ENCODE data around the gene SERPINA1. TPM values are rescaled to one million over a fixed set of nuclear protein-coding genes. Genes with fewer than 3 reads are reported as not detected.
"Not testable (repeated sequence)": the region's sequence is repeated elsewhere in the genome, so short reads cannot be mapped to it uniquely, and the experiment has no call there.

The SERPINA1 gene
- total and polyA plus RNA-seq, 4 donors, result 10,220 to 47,972 (median 25,583) TPM

- DNase-seq (ENCODE audit: low spot score), result no peak
- H3K9ac ChIP-seq (ENCODE audit: low read depth in 1 of 2, low read length in 2 of 2), result no peak overlapping the region
- H3K27me3 ChIP-seq (ENCODE audit: control insufficient read depth in 4 of 4, insufficient read depth in 4 of 4, low read length in 3 of 4), result no peaks in the 10 kb centered on the region
- no peaks in the 10 kb centered on the region for H3K36me3 ChIP-seq (ENCODE audit: control insufficient read depth in 4 of 4, insufficient read depth in 3 of 4, low read depth in 1 of 4, low read length in 3 of 4)
- no peaks in the 10 kb centered on the region for H3K9me3 ChIP-seq (ENCODE audit: control insufficient read depth in 4 of 4, low read length in 3 of 4)
- no peaks in the 10 kb centered on the region for H3K4me1 ChIP-seq (ENCODE audit: control insufficient read depth in 4 of 4, insufficient read depth in 4 of 4, low read length in 3 of 4)
- TF ChIP-seq ATF3 (IDR thresholded peaks at IDR 0.05) (no peak), RAD21 (IDR thresholded peaks at IDR 0.05) (peak in 1 of 2 donors; percentile 68)
- no peak overlapping the region for H3K4me3 ChIP-seq (ENCODE audit: low read depth in 1 of 3, low read length in 3 of 3)
- 87% methylated on average over 13 of the region's 13 CpGs for WGBS
- H3K27ac ChIP-seq (ENCODE audit: low read depth in 1 of 2, low read length in 2 of 2), result no peak overlapping the region
Observed at GRCh38 chr14:94372021-94372605, 16.3 kb downstream of the SERPINA1 start.

GRCh38 chr14:94370524-94370910 lies 17.9 kb downstream of the SERPINA1 start:
- DNase-seq (ENCODE audit: low spot score), result no peak
- WGBS, result 86% methylated on average over 6 of the region's 6 CpGs
- H3K27me3 ChIP-seq (ENCODE audit: control insufficient read depth in 4 of 4, insufficient read depth in 4 of 4, low read length in 3 of 4), result no peaks in the 10 kb centered on the region
- no peaks in the 10 kb centered on the region for H3K36me3 ChIP-seq (ENCODE audit: control insufficient read depth in 4 of 4, insufficient read depth in 3 of 4, low read depth in 1 of 4, low read length in 3 of 4)
- no peaks in the 10 kb centered on the region for H3K9me3 ChIP-seq (ENCODE audit: control insufficient read depth in 4 of 4, low read length in 3 of 4)
- TF ChIP-seq TAF1 (conservative IDR thresholded peaks at IDR 0.05) (no peak), RXRA (IDR thresholded peaks at IDR 0.05) (no peak), HNF4G (IDR thresholded peaks at IDR 0.05) (no peak), FOXA2 (IDR thresholded peaks at IDR 0.05) (no peak), EGR1 (IDR thresholded peaks at IDR 0.05; ENCODE audit: low read depth in 2 of 2) (no peak), GABPA (IDR thresholded peaks at IDR 0.05 in 1 of 2, conservative IDR thresholded peaks at IDR 0.05 in 1 of 2) (no peak), REST (IDR thresholded peaks at IDR 0.05) (no peak), HNF4A (conservative IDR thresholded peaks at IDR 0.05) (no peak), ATF3 (IDR thresholded peaks at IDR 0.05) (no peak), NR2F2 (IDR thresholded peaks at IDR 0.05) (no peak), JUND (IDR thresholded peaks at IDR 0.05) (no peak), YY1 (IDR thresholded peaks at IDR 0.05) (no peak), ZBTB33 (IDR thresholded peaks at IDR 0.05) (no peak), CTCF (IDR thresholded peaks at IDR 0.05; ENCODE audit: low read depth, low read length, missing input control) (no peak)
- no peak overlapping the region for H3K9ac ChIP-seq (ENCODE audit: low read depth in 1 of 2, low read length in 2 of 2)
- no peak overlapping the region for H3K27ac ChIP-seq (ENCODE audit: low read depth in 1 of 2, low read length in 2 of 2)
- H3K4me3 ChIP-seq (ENCODE audit: low read depth in 1 of 3, low read length in 3 of 3), result no peak overlapping the region
- H3K4me1 ChIP-seq (ENCODE audit: control insufficient read depth in 4 of 4, insufficient read depth in 4 of 4, low read length in 3 of 4), result no peaks in the 10 kb centered on the region

GRCh38 chr14:94369766-94370523 lies 18.5 kb downstream of the SERPINA1 start:
- 88% methylated on average over 19 of the region's 22 CpGs for WGBS
- not testable (repeated sequence) for DNase-seq (ENCODE audit: low spot score); H3K9ac ChIP-seq (ENCODE audit: low read depth in 1 of 2, low read length in 2 of 2)

More at GRCh38 chr14:94369766-94370523, 18.5 kb downstream of the SERPINA1 start:
- not testable (repeated sequence) for H3K4me3 ChIP-seq (ENCODE audit: low read depth in 1 of 3, low read length in 3 of 3); H3K27me3 ChIP-seq (ENCODE audit: control insufficient read depth in 4 of 4, insufficient read depth in 4 of 4, low read length in 3 of 4); H3K27ac ChIP-seq (ENCODE audit: low read depth in 1 of 2, low read length in 2 of 2); H3K4me1 ChIP-seq (ENCODE audit: control insufficient read depth in 4 of 4, insufficient read depth in 4 of 4, low read length in 3 of 4); H3K36me3 ChIP-seq (ENCODE audit: control insufficient read depth in 4 of 4, insufficient read depth in 3 of 4, low read depth in 1 of 4, low read length in 3 of 4); H3K9me3 ChIP-seq (ENCODE audit: control insufficient read depth in 4 of 4, low read length in 3 of 4)
